Heart left ventricle (tissue), 16 donors: ENCODE data around the gene CDH2. TPM values are rescaled to one million over a fixed set of nuclear protein-coding genes. Genes with fewer than 3 reads are reported as not detected.

Experiments
- ATAC-seq, 4 donors: fragments of 200-7000 bp; cut with Tn5 transposase; one replicate each; pipeline ENCODE4 v1.9.1; 2020 to 2022; ENCODE audit warnings: moderate library complexity in 4 of 4, mild to moderate bottlenecking in 3 of 4, moderate number of reproducible peaks in 1 of 4
- DNase-seq, 5 donors: peaks; one replicate each; pipeline ENCODE4 v3.0.0-alpha.2; 2020
- H3K27ac ChIP-seq, 12 donors: fragments of 200-600 bp; sonication (generic) in 4 of 12; one replicate each; pipeline versions ENCODE4 v1.5.0 to v1.8.0; 2016 to 2022; ENCODE audit warnings: mild to moderate bottlenecking in 2 of 12
- H3K27me3 ChIP-seq, 9 donors: fragments of 200-600 bp; sonication (generic) in 2 of 9; one replicate each; pipeline versions ENCODE4 v1.5.1 to v1.8.0; 2016 to 2022; ENCODE audit warnings: mild to moderate bottlenecking in 3 of 9
- H3K36me3 ChIP-seq, 9 donors: fragments of 200-600 bp; sonication (generic) in 2 of 9; one replicate each; pipeline versions ENCODE4 v1.5.0 to v1.8.0; 2018 to 2022; ENCODE audit warnings: mild to moderate bottlenecking in 2 of 9
- H3K4me1 ChIP-seq, 12 donors: fragments of 200-600 bp; sonication (generic) in 4 of 12; one replicate each; pipeline versions ENCODE4 v1.5.0 to v1.8.0; 2016 to 2022; ENCODE audit warnings: mild to moderate bottlenecking in 3 of 12
- H3K4me3 ChIP-seq, 12 donors: fragments of 200-600 bp; sonication (generic) in 4 of 12; one replicate each; pipeline versions ENCODE4 v1.5.0 to v1.8.0; 2017 to 2022; ENCODE audit warnings: mild to moderate bottlenecking in 9 of 12, moderate library complexity in 4 of 12
- H3K9me3 ChIP-seq, 12 donors: fragments of 200-600 bp; sonication (generic) in 4 of 12; one replicate each; pipeline versions ENCODE4 v1.5.0 to v1.8.0; 2016 to 2022; ENCODE audit warnings: mild to moderate bottlenecking in 1 of 12
- POLR2A ChIP-seq, 2 donors: fragments of 450-650 bp; IDR thresholded peaks; one replicate each; pipeline ENCODE4 v1.6.1; 2017; ENCODE audit warnings: antibody characterized with exemption in 2 of 2, mild to moderate bottlenecking in 2 of 2, moderate library complexity in 2 of 2
- WGBS, 4 donors: extraction: QIAGEN DNeasy Blood & Tissue Kit in 2 of 4; methylation state at CpG; one replicate each; pipeline versions ENCODE4 v1.1.5 to v1.1.7; 2013 to 2018; 5-methylcytosine and 5-hydroxymethylcytosine counted together
- intact Hi-C, 10 donors: fragments of 100-400 bp; cut with DNase I; formaldehyde crosslinking; loops; one replicate each; pipeline versions ENCODE4 v1.11.1 to v1.14.2; 2022
- polyA plus RNA-seq, 2 donors: library from polyadenylated mRNA; stranded (reverse); fragments of 200-250 nt; gene quantifications; one replicate each; pipeline ENCODE4 v1.2.3, GENCODE V29; 2013
- total RNA-seq, 9 donors: library from RNA; depleted of rRNA in 2 of 9; stranded (reverse); fragments of >200 nt in 2 of 9; fragmentation: NEBNext Ultra II Directional in 3 of 9; extraction: Animal tissue kit (Norgen Biotek cat#: 25700) in 3 of 9; gene quantifications; one replicate each; pipeline versions ENCODE4 v1.1.0 to v1.2.4, GENCODE V29; 2016 to 2023
- TF ChIP-seq, protein P1 (sequence below), 12 donors: fragments of 200-600 bp; sonication (generic) in 4 of 12; IDR thresholded peaks; one replicate each; pipeline versions ENCODE4 v1.5.0 to v1.8.0; 2018 to 2022; ENCODE audit warnings: antibody characterized with exemption in 12 of 12, mild to moderate bottlenecking in 5 of 12
- donor health status: ischemic (EF 13 %, LVEDD 7.1; RV severe dilation, severe dysfunction).
- donor health status: healthy with polysubstance abuse.
- donor health status: DM: no; HTN: yes; CAD: no.
- donor health status: DM: no; HTN: no; CAD: no.
- donor health status: ischemic (EF 25% LVEDD 6.9; RV normal size, moderate dysfunction).
- donor health status: ischemic (EF 25% LVEDD 5.7; RV mildly dilated, moderate dysfunction).
- donor health status: healthy.
- donor health status: DM: yes; HTN: yes; CAD: no.
- donor health status: ischemic (EF 35%, LVEDD 5.7; RV mildly dilated, moderate dysfunction).
- donor health status: nonischemic (EF 11% LVEDD 7.7; RV severe dilation, severe dysfunction).
- donor health status: DM: yes; HTN: yes; CAD: no.
- donor health status: PGD.
- donor health status: ischemic (EF 29% LVEDD 5.4; RV normal size, mild dysfunction).
- donor health status: nonischemic (EF 23%, LVEDD 6.1; RV moderate dilation, normal function).

The CDH2 gene
- total and polyA plus RNA-seq, 11 donors: 62.5 to 594 (median 386) TPM

DNA sequence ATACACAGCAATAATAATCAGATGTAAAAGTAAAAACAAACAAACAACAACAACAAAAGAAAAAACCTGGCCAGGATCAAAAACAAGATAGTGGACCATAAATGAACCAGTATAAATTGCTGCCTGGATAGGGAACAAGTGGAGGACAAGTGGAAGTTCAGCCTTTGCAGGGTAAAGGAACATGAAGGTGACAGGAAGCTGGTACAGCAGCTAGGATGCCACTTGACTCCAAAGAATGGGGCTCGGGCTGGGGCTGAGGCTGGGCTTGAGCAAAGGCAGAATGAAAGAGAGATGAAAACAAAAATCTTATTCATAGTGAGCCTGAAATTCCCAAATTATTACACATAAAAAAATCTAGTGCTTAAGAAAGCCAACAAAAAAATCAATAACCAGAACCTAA is 146.5 kb downstream of the CDH2 start:
- DNase-seq (peak in 1 of 5 donors; percentile 22), ATAC-seq (peak in 3 of 4 donors; percentile 41 to 63 (median 52))
- no peak overlapping the region for H3K27ac ChIP-seq
- no peak for TF ChIP-seq POLR2A (IDR thresholded peaks at IDR 0.05)
- TF ChIP-seq, protein P1, sequence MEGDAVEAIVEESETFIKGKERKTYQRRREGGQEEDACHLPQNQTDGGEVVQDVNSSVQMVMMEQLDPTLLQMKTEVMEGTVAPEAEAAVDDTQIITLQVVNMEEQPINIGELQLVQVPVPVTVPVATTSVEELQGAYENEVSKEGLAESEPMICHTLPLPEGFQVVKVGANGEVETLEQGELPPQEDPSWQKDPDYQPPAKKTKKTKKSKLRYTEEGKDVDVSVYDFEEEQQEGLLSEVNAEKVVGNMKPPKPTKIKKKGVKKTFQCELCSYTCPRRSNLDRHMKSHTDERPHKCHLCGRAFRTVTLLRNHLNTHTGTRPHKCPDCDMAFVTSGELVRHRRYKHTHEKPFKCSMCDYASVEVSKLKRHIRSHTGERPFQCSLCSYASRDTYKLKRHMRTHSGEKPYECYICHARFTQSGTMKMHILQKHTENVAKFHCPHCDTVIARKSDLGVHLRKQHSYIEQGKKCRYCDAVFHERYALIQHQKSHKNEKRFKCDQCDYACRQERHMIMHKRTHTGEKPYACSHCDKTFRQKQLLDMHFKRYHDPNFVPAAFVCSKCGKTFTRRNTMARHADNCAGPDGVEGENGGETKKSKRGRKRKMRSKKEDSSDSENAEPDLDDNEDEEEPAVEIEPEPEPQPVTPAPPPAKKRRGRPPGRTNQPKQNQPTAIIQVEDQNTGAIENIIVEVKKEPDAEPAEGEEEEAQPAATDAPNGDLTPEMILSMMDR (IDR thresholded peaks at IDR 0.05): no peak
- no peaks in the 10 kb centered on the region for H3K27me3 ChIP-seq
- no peaks in the 10 kb centered on the region for H3K36me3 ChIP-seq
- peaks cover 0 to 19% (median 3%) of the 10 kb centered on the region in 12 donors for H3K4me1 ChIP-seq
- intact Hi-C loops: no loop called here
- H3K4me3 ChIP-seq: no peak overlapping the region
- no peaks in the 10 kb centered on the region for H3K9me3 ChIP-seq
- WGBS, 4 donors: 44 to 53% (median 49%) methylated on average over 1 of the region's 1 CpG

DNA sequence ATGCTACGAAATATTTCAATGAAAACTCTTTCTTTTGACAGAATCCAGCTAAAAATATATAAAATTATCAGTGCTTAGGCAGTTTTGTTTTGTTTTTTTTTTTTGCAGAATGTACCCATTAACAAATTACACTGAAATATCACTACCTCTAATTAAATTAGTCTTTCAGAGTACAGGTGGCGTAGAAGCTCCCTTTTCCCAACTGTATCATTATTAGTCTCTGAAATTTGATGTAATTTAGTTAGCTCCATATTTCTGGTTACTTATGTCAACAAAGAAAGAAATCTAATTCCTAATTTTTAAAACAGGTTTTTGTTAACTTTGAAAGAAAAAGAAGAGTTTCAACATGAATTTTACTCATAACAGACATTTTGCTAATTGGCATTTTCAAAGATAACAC is 149.2 kb downstream of the CDH2 start:
- no peak for ATAC-seq
- H3K27me3 ChIP-seq: no peaks in the 10 kb centered on the region
- 76 to 81% (median 80%) methylated on average over 2 of the region's 2 CpGs for WGBS, 4 donors
- peaks cover 0 to 18% (median 0%) of the 10 kb centered on the region in 12 donors for H3K4me1 ChIP-seq
- H3K9me3 ChIP-seq: no peaks in the 10 kb centered on the region
- intact Hi-C loops: no loop called here
- TF ChIP-seq POLR2A (IDR thresholded peaks at IDR 0.05): no peak
- TF ChIP-seq, protein P1 (IDR thresholded peaks at IDR 0.05): no peak
- H3K36me3 ChIP-seq: no peaks in the 10 kb centered on the region
- DNase-seq: no peak
- H3K27ac ChIP-seq: no peak overlapping the region
- H3K4me3 ChIP-seq: no peak overlapping the region

DNA sequence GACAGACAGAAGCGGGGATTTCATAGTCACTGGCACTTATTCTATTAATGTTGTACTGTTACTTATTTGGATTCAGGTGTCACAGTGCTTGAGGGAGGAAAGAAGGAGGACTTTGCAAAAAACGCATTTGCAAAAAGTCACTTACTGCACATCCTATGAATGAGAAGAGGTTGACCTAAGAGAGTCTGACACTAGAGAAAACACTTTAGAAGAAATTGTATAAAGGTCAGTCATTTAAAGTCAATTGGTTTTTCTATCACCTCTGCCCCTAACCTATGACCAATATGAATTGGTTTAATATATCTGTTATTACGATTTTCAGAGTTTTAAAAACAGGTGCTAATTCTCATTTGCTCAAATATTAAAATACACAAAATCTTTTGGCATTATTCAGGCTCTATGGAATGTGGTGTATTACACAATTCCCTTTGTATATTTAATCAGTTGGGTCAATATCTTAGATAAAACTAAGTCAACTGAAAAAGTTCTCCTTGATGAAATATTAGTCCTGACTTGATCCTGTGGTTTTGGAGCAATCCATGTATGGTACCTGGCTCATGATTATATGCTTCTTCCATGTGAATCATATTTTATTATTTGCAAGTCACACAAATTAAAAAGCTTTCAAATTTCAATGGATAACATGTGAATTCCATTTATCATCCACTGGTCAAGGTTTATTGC is 157.4 kb downstream of the CDH2 start:
- DNase-seq (no peak), ATAC-seq (peak in 1 of 4 donors; percentile 26)
- no peak overlapping the region for H3K4me3 ChIP-seq
- H3K4me1 ChIP-seq: peaks cover 0 to 7% (median 0%) of the 10 kb centered on the region in 12 donors
- no peak for TF ChIP-seq POLR2A (IDR thresholded peaks at IDR 0.05)
- TF ChIP-seq, protein P1 (IDR thresholded peaks at IDR 0.05): no peak
- H3K27ac ChIP-seq: no peak overlapping the region
- intact Hi-C loops: loop anchor here in 4 of 10 donors (5.0 to 10.0 kb wide), 4 partner anchors 45 to 1653 kb away; partner anchors contain the start of gene CDH2 (in 2 of the 4)
- WGBS, 4 donors: 66 to 84% (median 71%) methylated on average over 3 of the region's 3 CpGs
- H3K9me3 ChIP-seq: no peaks in the 10 kb centered on the region
- no peaks in the 10 kb centered on the region for H3K36me3 ChIP-seq
- H3K27me3 ChIP-seq: no peaks in the 10 kb centered on the region

DNA sequence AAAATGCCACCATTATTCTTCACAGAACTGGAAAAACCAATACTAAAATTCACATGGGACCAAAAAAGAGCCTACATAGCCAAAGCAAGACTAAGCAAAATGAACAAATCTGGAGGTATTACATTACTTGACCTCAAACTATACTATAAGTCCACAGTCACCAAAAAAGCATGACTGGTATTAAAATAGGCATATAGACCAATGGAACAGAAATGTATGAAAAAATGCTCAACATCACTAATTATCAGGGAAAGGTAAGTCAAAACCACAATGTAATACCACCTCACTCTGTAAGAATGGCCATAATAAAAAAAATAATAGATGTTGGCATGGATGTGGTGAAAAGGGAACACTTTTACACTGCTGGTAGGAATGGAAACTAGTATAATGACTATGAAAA is 158.6 kb downstream of the CDH2 start:
- TF ChIP-seq, protein P1 (IDR thresholded peaks at IDR 0.05): no peak
- TF ChIP-seq POLR2A (IDR thresholded peaks at IDR 0.05): no peak
- Histone ChIP-seq H3K9me3 (no peaks in the 10 kb centered on the region), H3K27ac (no peak overlapping the region), H3K36me3 (peaks cover 0 to 2% (median 0%) of the 10 kb centered on the region in 9 donors), H3K4me3 (no peak overlapping the region), H3K27me3 (no peaks in the 10 kb centered on the region), H3K4me1 (peaks cover 0 to 16% (median 1%) of the 10 kb centered on the region in 12 donors)
- DNase-seq: no peak
- intact Hi-C loops: loop anchor here in 3 of 10 donors (10.0 kb wide), 3 partner anchors 46 to 156 kb away; partner anchors contain the start of gene CDH2 (in 2 of the 3)
- ATAC-seq: no peak
